ENCODE results near the gene ANKRD23. TPM values are rescaled to one million over a fixed set of nuclear protein-coding genes. Genes with fewer than 3 reads are reported as not detected.

The ANKRD23 gene
- total and polyA plus RNA-seq, 2 of the 13 experiments (the other 11 are each of a cell fraction or from before 2014, with no cell fraction given): 1.5 to 1.6 TPM

- TF ChIP-seq ZNF788 (CRISPR knock-in tag; IDR thresholded peaks at IDR 0.05; ENCODE audit: borderline replicate concordance): no peak
- no peak for TF ChIP-seq IKZF1 (IDR thresholded peaks at IDR 0.05)
- no peak for TF ChIP-seq ZFP36 (IDR thresholded peaks at IDR 0.05; ENCODE audit: borderline replicate concordance, low read depth, low read length, partially characterized antibody)
- no peak for TF ChIP-seq SMC3 (IDR thresholded peaks at IDR 0.05; ENCODE audit: low read length)
- 0 out of 2 replicates have a peak, but pooled peaks have one; percentile 11 for TF ChIP-seq GMEB1 (CRISPR knock-in tag; IDR thresholded peaks at IDR 0.05; ENCODE audit: borderline replicate concordance)
- TF ChIP-seq MZF1 (CRISPR knock-in tag; IDR thresholded peaks at IDR 0.05; ENCODE audit: borderline replicate concordance): peak; percentile 75; the same call in 1 of the 2 replicates
- TF ChIP-seq MIER2 (CRISPR knock-in tag; IDR thresholded peaks at IDR 0.05): 0 out of 2 replicates have a peak, but pooled peaks have one; percentile 34
- TF ChIP-seq THAP9 (CRISPR knock-in tag; IDR thresholded peaks at IDR 0.05; ENCODE audit: borderline replicate concordance): no peak; the same call in 1 of the 2 replicates
- TF ChIP-seq HDAC2 (CRISPR knock-in tag; IDR thresholded peaks at IDR 0.05): no peak
- TF ChIP-seq ZFY (CRISPR knock-in tag; IDR thresholded peaks at IDR 0.05): no peak
- TF ChIP-seq LCORL (IDR thresholded peaks at IDR 0.05): no peak
- no peak for TF ChIP-seq LCORL (CRISPR knock-in tag; IDR thresholded peaks at IDR 0.05)
- TF ChIP-seq ZNF513 (CRISPR knock-in tag; conservative IDR thresholded peaks at IDR 0.05): no peak
- no peak for TF ChIP-seq ZNF263 (CRISPR knock-in tag; IDR thresholded peaks at IDR 0.05)
- TF ChIP-seq ZNF672 (CRISPR knock-in tag; IDR thresholded peaks at IDR 0.05): no peak
- TF ChIP-seq ZNF251 (CRISPR knock-in tag; IDR thresholded peaks at IDR 0.05): no peak
- no peak for TF ChIP-seq SMARCE1 (IDR thresholded peaks at IDR 0.05; ENCODE audit: borderline replicate concordance)
- peak; percentile 14; the same call in 1 of the 2 replicates for TF ChIP-seq ZBTB8A (CRISPR knock-in tag; IDR thresholded peaks at IDR 0.05; ENCODE audit: borderline replicate concordance, low read depth)
- no peak for TF ChIP-seq CCAR2 (optimal IDR thresholded peaks at IDR 0.05; ENCODE audit: low read depth, low read length)
- TF ChIP-seq ZNF780A (CRISPR knock-in tag; IDR thresholded peaks at IDR 0.05): no peak
- no peak; the same call in 1 of the 2 replicates for TF ChIP-seq MXD4 (CRISPR knock-in tag; IDR thresholded peaks at IDR 0.05)
These were observed 24.1 kb upstream of the ANKRD23 start (continued) for GRCh38 chr2:96867756-96868554.

Measured in HepG2 (cell line).